Peyer's patch (tissue), 4 donors: ENCODE results near the gene HEMK1. TPM values are rescaled to one million over a fixed set of nuclear protein-coding genes. Genes with fewer than 3 reads are reported as not detected.

Experiments
- DNase-seq, 3 donors: peaks; one replicate each; pipeline ENCODE4 v3.0.0-alpha.2; 2017 to 2019
- H3K27ac ChIP-seq, 4 donors: fragments of 200-600 bp; sonication (generic); one replicate each; pipeline ENCODE4 v1.5.1; 2016 to 2019
- H3K27me3 ChIP-seq, 2 donors: fragments of 200-600 bp; sonication (generic); one replicate each; pipeline ENCODE4 v1.5.1; 2019
- H3K36me3 ChIP-seq, 3 donors: fragments of 200-600 bp; sonication (generic); one replicate each; pipeline ENCODE4 v1.5.1; 2016 to 2019
- H3K4me1 ChIP-seq, 4 donors: fragments of 200-600 bp; sonication (generic); one replicate each; pipeline ENCODE4 v1.5.1; 2016 to 2019
- H3K4me3 ChIP-seq, 4 donors: fragments of 200-600 bp; sonication (generic); 1 replicate in 3 of 4; 2 replicates in 1 of 4; pipeline ENCODE4 v1.5.1; 2016 to 2019; ENCODE audit warnings: mild to moderate bottlenecking in 1 of 4
- H3K9me3 ChIP-seq, 4 donors: fragments of 200-600 bp; sonication (generic); one replicate each; pipeline ENCODE4 v1.5.1; 2016 to 2019; ENCODE audit warnings: mild to moderate bottlenecking in 1 of 4
- POLR2A ChIP-seq, 2 donors: fragments of 450-650 bp; IDR thresholded peaks; one replicate each; pipeline ENCODE4 v1.5.1; 2017; ENCODE audit warnings: antibody characterized with exemption in 2 of 2, mild to moderate bottlenecking in 2 of 2, moderate library complexity in 2 of 2
- total RNA-seq, 4 donors: library from RNA; depleted of rRNA; stranded (reverse); fragments of >200 nt; gene quantifications; one replicate each; pipeline ENCODE4 v1.1.0, GENCODE V29; 2016
- TF ChIP-seq, protein P1 (sequence below), 6 experiments: fragments of 450-650 bp in 4 of 6; fragments of 200-600 bp in 2 of 6; sonication (generic) in 1 of 6; IDR thresholded peaks; one replicate each; pipeline ENCODE4 v1.5.1; 2017 to 2019; ENCODE audit warnings: antibody characterized with exemption in 6 of 6, mild to moderate bottlenecking in 3 of 6, moderate library complexity in 1 of 6

HEMK1 gene
- total RNA-seq, 4 donors from 2014 or later, result 8.6 to 15.3 (median 12.5) TPM

DNA sequence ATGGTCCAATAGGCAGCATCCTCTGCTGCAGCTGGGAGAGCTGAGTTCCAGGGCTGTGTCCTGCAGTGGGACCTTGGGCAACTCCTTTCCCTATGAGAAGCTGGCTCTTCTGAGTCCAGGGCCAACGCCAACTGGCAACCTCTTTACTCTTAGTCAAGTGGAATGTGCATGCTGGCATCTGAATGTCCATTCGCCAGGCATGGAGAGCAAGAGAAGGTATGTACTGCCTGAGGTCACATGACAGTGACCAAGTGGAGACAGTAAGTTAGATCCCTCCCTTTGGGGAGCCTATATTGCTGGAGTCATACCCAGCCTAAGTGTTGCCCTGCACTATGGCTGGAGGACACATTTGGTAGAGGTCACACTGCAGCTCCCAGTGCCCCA is 12.1 kb downstream of the HEMK1 start:
- Histone ChIP-seq H3K36me3 (peaks cover 0 to 23% (median 0%) of the 10 kb centered on the region in 3 donors), H3K4me1 (no peaks in the 10 kb centered on the region), H3K27me3 (no peaks in the 10 kb centered on the region), H3K4me3 (no peak overlapping the region), H3K27ac (no peak overlapping the region), H3K9me3 (no peaks in the 10 kb centered on the region)
- no peak for DNase-seq
- TF ChIP-seq POLR2A (IDR thresholded peaks at IDR 0.05), result no peak
- TF ChIP-seq, protein P1, sequence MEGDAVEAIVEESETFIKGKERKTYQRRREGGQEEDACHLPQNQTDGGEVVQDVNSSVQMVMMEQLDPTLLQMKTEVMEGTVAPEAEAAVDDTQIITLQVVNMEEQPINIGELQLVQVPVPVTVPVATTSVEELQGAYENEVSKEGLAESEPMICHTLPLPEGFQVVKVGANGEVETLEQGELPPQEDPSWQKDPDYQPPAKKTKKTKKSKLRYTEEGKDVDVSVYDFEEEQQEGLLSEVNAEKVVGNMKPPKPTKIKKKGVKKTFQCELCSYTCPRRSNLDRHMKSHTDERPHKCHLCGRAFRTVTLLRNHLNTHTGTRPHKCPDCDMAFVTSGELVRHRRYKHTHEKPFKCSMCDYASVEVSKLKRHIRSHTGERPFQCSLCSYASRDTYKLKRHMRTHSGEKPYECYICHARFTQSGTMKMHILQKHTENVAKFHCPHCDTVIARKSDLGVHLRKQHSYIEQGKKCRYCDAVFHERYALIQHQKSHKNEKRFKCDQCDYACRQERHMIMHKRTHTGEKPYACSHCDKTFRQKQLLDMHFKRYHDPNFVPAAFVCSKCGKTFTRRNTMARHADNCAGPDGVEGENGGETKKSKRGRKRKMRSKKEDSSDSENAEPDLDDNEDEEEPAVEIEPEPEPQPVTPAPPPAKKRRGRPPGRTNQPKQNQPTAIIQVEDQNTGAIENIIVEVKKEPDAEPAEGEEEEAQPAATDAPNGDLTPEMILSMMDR (IDR thresholded peaks at IDR 0.05), result no peak

DNA sequence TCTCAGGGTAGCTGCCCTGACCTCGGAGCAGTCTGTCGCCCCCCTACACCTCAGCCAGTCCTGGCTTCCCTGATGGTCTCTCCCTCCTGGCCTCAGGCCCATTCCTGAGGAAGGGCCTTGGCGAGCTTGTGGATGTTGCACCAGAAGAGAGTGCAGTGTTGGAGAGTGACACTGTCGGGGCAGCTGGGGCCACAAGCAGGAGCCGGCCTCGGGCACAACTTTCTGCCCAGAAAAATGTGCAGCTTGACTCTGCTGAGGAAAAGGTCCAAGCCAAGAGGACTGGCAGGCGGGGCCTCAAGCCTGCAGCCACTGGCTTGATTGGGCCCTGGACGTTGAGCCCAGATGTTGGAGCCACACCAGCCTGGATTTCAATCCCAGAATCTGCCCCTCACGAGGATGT is 12.8 kb downstream of the HEMK1 start:
- no peaks in the 10 kb centered on the region for H3K4me1 ChIP-seq
- H3K36me3 ChIP-seq, result peaks cover 0 to 23% (median 0%) of the 10 kb centered on the region in 3 donors
- TF ChIP-seq, protein P1 (IDR thresholded peaks at IDR 0.05), result no peak
- no peak for TF ChIP-seq POLR2A (IDR thresholded peaks at IDR 0.05)
- no peaks in the 10 kb centered on the region for H3K9me3 ChIP-seq
- H3K27me3 ChIP-seq, result no peaks in the 10 kb centered on the region
- H3K4me3 ChIP-seq, result no peak overlapping the region
- no peak for DNase-seq
- no peak overlapping the region for H3K27ac ChIP-seq

DNA sequence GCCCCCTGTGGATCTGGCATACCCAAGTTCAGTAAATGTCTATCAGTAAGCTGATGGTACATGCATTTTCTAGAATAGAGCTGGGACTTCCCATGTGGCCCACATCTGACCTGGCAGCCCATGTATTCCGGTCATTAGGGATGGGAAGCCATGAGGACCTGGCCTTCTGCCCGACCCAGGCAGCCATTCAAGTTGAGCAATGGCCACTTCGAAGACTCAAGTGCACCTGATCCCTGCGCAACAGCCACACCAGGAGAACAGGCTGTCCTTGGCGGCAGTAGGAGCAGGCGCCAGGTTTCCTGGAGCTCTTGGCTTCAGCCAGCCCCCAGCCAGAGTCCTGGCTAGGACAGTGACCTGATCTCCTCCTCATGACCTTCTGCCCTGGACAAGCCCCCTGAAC is 14.6 kb downstream of the HEMK1 start:
- Histone ChIP-seq H3K27me3 (no peaks in the 10 kb centered on the region), H3K4me3 (no peak overlapping the region), H3K9me3 (no peaks in the 10 kb centered on the region), H3K27ac (peak overlapping the region in 1 of 4 donors; percentile 35), H3K36me3 (peaks cover 0 to 11% (median 0%) of the 10 kb centered on the region in 3 donors), H3K4me1 (no peaks in the 10 kb centered on the region)
- TF ChIP-seq, protein P1 (IDR thresholded peaks at IDR 0.05), result no peak
- peak in 1 of 3 donors; percentile 73 for DNase-seq

DNA sequence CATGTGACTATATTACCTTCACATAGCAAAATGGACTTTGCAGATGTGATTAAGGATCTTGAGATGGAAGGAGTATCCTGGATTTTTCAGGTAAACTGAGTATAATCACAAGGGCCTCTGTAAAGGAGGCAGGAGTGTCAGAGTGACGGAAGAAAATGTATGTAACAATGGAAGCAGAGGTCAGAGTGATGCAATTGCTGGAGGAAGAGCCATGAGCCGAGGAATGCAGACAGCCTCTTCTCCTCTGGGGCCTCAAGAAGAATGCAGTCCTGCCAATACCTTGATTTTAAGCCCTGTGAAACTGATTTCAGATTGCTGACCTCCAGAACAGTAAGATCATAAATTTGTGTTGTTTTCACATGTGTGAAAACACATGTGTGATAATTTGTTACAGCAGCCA is 15.1 kb downstream of the HEMK1 start:
- Histone ChIP-seq H3K36me3 (peaks cover 0 to 11% (median 0%) of the 10 kb centered on the region in 3 donors), H3K27ac (peak overlapping the region in 2 of 4 donors; percentile 35 to 36), H3K9me3 (no peaks in the 10 kb centered on the region), H3K27me3 (no peaks in the 10 kb centered on the region), H3K4me3 (no peak overlapping the region), H3K4me1 (no peaks in the 10 kb centered on the region)
- no peak for DNase-seq
- no peak for TF ChIP-seq POLR2A (IDR thresholded peaks at IDR 0.05)
- TF ChIP-seq, protein P1 (IDR thresholded peaks at IDR 0.05), result no peak

DNA sequence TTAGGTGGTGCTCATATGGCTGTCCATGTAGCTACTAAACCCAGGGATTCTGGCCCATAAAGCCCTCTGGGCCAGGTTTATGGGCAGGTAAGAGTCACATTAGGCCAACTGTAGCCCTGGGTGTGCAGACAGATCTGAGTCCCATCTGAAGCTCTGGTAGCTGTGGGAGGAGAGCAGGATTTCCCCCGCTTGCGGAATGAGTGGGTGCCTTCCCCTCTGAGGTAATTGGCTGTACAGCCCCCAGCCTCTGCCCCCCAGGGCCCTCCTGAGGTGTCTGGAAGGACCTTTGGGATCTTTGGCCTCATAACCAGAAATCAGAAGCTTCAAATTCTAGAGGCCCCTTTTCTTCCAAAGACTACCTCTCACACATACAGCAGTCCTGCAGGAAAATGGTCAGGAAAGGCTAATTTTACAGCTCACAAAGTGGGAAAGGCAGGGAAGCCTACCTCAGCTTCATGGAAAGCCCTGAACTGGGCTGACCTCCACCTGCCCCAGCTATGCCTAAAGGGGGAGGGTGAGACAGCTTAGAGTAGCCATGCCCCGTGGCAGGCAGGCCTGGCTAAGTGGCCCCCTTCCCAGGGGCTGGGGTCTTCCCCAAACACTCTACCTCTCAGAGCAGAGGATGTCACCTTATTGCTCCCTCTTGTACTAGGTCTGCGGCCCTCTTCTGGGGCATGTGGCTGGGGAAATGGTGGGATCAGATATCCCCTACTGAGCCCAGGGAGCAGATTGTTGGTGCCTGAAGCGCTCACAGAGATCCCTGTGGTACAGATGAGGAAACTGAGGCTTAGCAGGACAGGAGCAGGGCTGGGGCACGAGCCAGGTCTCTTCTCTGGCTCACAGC is 16.8 kb downstream of the HEMK1 start:
- Histone ChIP-seq H3K27ac (no peak overlapping the region), H3K4me1 (peaks cover 0 to 8% (median 7%) of the 10 kb centered on the region in 4 donors)
- no peak for DNase-seq

More for the DNA sequence above, 16.8 kb downstream of the HEMK1 start:
- H3K4me3 ChIP-seq, result no peak overlapping the region
- H3K27me3 ChIP-seq, result no peaks in the 10 kb centered on the region
- no peak for TF ChIP-seq POLR2A (IDR thresholded peaks at IDR 0.05)
- TF ChIP-seq, protein P1 (IDR thresholded peaks at IDR 0.05), result no peak
- H3K36me3 ChIP-seq, result no peaks in the 10 kb centered on the region
- no peaks in the 10 kb centered on the region for H3K9me3 ChIP-seq
